Lung (tissue), 12 donors: ENCODE data around the gene AUTS2. TPM values are rescaled to one million over a fixed set of nuclear protein-coding genes. Genes with fewer than 3 reads are reported as not detected.

ENCODE experiments used
- ATAC-seq: fragments of 200-7000 bp; cut with Tn5 transposase; one replicate; pipeline ENCODE4 v1.9.1; 2020; ENCODE audit warnings: moderate number of reproducible peaks; ENCODE audit not compliant: insufficient read depth, low FRiP score
- DNase-seq, 3 donors: peaks; one replicate each; pipeline ENCODE4 v3.0.0-alpha.2; 2013 to 2017
- H3K27ac ChIP-seq, 2 donors: one replicate each; pipeline ENCODE4 v1.5.1; 2013; ENCODE audit warnings: mild to moderate bottlenecking in 2 of 2, moderate library complexity in 2 of 2, control low read depth in 1 of 2, inconsistent platforms in 1 of 2, low read depth in 1 of 2, low read length in 1 of 2
- H3K27me3 ChIP-seq, 3 donors: one replicate each; pipeline ENCODE4 v1.5.1; 2013; ENCODE audit warnings: low read length in 2 of 3; ENCODE audit not compliant: control insufficient read depth in 3 of 3, insufficient read depth in 3 of 3
- H3K36me3 ChIP-seq, 4 donors: one replicate each; pipeline ENCODE4 v1.5.1; 2013; ENCODE audit warnings: low read length in 4 of 4, mild to moderate bottlenecking in 1 of 4, moderate library complexity in 1 of 4; ENCODE audit not compliant: control insufficient read depth in 4 of 4, insufficient read depth in 4 of 4
- H3K4me1 ChIP-seq, 5 donors: one replicate each; pipeline ENCODE4 v1.5.1; 2013; ENCODE audit warnings: low read length in 5 of 5, mild to moderate bottlenecking in 2 of 5, moderate library complexity in 1 of 5; ENCODE audit not compliant: control insufficient read depth in 5 of 5, insufficient read depth in 5 of 5
- H3K4me3 ChIP-seq: one replicate; pipeline ENCODE4 v1.5.1; 2013; ENCODE audit warnings: mild to moderate bottlenecking, control low read depth, moderate library complexity
- H3K9ac ChIP-seq, 2 donors: one replicate each; pipeline ENCODE4 v1.5.1; 2013; ENCODE audit warnings: low read length in 2 of 2, control low read depth in 1 of 2; ENCODE audit not compliant: insufficient read depth in 1 of 2
- H3K9me3 ChIP-seq, 4 donors: one replicate each; pipeline ENCODE4 v1.5.1; 2013; ENCODE audit warnings: low read length in 3 of 4, mild to moderate bottlenecking in 1 of 4, moderate library complexity in 1 of 4; ENCODE audit not compliant: control insufficient read depth in 4 of 4, insufficient read depth in 3 of 4
- WGBS, 2 donors: extraction: QIAGEN DNeasy Blood & Tissue Kit; methylation state at CpG; one replicate each; pipeline ENCODE4 v1.1.7; 2013; 5-methylcytosine and 5-hydroxymethylcytosine counted together
- polyA plus RNA-seq, 2 donors: library from polyadenylated mRNA; stranded (reverse); fragments of 200-250 nt; gene quantifications; one replicate each; pipeline ENCODE4 v1.2.1, GENCODE V29; 2013
- total RNA-seq, 2 donors: library from RNA; depleted of rRNA in 1 of 2; stranded (reverse); fragments of >200 nt in 1 of 2; gene quantifications; one replicate each; pipeline ENCODE4 v1.2.1, GENCODE V29; 2014 to 2021
- TF ChIP-seq, protein P1 (sequence below): IDR thresholded peaks from 2 replicates; pipeline ENCODE4 v1.5.1; 2012; ENCODE audit warnings: mild to moderate bottlenecking; ENCODE audit errors: control extremely low read depth, extremely low read depth
- donor health status: control.
- donor health status: control.
- donor health status: Bipolar disorder and iron deficiency.
- donor health status: healthy.
- donor health status: DM: yes; HTN: yes; CAD: no.

AUTS2 gene
- total and polyA plus RNA-seq, 4 donors, result 11.8 to 115 (median 40.6) TPM

DNA sequence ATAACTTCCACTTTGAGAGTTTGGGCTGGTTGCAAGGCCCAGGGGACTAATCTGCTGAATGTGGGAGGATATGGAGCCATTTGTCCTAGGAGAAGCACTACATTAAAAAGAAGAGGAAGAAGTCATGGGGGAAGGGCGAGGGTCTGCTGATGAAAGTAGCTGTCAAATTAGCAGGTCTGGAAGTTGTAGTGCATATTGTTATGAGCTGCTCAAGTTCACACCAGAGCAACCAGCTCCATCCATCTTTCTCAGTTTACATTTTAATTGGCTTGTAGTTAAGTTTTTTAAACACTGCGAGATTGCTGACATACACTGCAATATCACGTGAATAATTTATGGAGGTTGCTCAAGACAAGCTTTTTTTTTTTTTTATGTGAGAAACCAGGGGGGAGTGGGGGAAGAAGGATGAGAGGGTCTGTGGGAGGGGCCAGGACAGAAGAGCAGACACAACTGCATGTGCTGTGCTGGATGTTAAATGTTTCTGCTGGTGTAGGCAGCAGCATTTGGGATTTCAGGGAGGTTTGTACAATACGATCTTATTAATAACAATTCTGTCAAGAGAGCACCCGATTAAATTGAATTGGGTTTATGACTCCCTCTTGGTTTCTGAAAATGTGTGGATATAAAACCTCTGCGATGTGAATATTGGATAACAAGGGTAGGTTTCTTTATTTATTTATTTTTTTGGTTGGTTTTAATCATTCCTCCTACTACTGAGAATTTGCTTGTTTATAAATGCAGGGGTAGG lies 774.7 kb downstream of the AUTS2 start:
- peak in 1 of 3 donors; percentile 8 for DNase-seq
- H3K9me3 ChIP-seq, result peaks cover 0 to 5% (median 0%) of the 10 kb centered on the region in 4 donors

DNA sequence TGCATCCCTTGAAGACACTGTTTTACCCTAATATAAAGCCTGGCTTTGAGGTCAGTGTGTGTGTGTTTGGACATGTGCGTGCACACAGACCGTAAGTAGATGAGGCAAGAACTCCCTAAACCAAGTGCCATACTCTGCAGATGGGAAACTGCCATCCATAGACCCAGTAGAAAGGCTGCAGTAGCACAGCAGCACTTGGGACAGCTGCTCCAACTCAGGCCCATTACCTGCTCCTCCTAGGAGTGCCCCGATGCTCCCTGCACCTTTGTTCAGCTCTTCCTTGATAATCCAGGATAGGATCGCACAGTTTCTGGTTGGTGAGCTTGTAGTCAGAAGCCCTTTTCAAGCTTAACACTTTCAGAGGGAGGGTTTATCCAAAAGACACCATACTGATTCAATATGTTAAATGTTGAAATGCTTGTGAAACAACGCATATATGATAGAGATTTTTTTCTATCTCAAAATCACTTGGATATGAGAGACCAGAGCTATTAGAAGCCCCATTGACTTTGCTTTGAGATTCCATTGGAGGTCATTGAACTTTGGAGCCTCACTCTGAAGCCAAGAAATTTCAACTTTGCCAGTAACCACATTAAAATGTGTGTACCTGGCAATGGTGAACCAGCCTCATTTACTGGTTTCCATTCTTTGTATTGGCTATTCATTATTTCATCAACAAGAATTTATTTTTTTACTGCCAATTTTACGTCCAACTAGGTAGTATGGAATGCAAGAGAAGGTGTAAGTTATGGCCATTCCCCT lies 776.7 kb downstream of the AUTS2 start:
- Histone ChIP-seq H3K36me3 (no peaks in the 10 kb centered on the region), H3K9ac (no peak overlapping the region), H3K4me1 (peaks cover 0 to 4% (median 0%) of the 10 kb centered on the region in 5 donors), H3K27ac (no peak overlapping the region), H3K9me3 (peaks cover 0 to 3% (median 0%) of the 10 kb centered on the region in 4 donors), H3K27me3 (no peaks in the 10 kb centered on the region), H3K4me3 (no peak overlapping the region)
- WGBS, 2 donors, result 87 to 93% methylated on average over 6 of the region's 6 CpGs
- ATAC-seq (no peak), DNase-seq (no peak)
- TF ChIP-seq, protein P1, sequence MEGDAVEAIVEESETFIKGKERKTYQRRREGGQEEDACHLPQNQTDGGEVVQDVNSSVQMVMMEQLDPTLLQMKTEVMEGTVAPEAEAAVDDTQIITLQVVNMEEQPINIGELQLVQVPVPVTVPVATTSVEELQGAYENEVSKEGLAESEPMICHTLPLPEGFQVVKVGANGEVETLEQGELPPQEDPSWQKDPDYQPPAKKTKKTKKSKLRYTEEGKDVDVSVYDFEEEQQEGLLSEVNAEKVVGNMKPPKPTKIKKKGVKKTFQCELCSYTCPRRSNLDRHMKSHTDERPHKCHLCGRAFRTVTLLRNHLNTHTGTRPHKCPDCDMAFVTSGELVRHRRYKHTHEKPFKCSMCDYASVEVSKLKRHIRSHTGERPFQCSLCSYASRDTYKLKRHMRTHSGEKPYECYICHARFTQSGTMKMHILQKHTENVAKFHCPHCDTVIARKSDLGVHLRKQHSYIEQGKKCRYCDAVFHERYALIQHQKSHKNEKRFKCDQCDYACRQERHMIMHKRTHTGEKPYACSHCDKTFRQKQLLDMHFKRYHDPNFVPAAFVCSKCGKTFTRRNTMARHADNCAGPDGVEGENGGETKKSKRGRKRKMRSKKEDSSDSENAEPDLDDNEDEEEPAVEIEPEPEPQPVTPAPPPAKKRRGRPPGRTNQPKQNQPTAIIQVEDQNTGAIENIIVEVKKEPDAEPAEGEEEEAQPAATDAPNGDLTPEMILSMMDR, result no peak

More for the DNA sequence above, 774.7 kb downstream of the AUTS2 start:
- Histone ChIP-seq H3K9ac (no peak overlapping the region), H3K4me3 (no peak overlapping the region), H3K27me3 (no peaks in the 10 kb centered on the region), H3K36me3 (no peaks in the 10 kb centered on the region), H3K27ac (no peak overlapping the region), H3K4me1 (peaks cover 0 to 7% (median 0%) of the 10 kb centered on the region in 5 donors)
- ATAC-seq, result no peak
- WGBS, 2 donors, result 82 to 85% methylated on average over 6 of the region's 6 CpGs
- TF ChIP-seq, protein P1, result no peak

DNA sequence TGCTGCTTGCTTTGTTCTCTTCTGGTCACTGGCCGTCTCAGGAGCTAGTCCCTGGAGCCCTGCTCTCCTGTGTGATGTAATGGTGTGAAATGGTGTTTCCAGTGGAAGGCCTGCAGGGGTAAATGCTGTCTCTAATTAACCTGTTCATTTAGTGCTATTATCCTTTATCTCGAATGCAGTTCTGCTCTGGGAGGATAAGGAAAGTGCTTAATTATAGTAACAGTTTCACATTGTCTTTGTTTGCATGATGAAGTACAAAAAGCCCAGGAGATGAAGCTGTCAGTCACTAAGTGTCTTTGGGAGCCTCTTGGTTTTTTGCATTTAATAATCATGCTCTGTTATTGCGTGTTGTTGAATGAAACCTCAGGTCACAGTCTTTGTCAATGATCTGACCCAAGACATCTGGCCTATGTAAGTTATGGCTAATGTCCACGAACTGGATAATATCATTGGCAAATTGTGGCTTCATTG lies 778.3 kb downstream of the AUTS2 start:
- no peaks in the 10 kb centered on the region for H3K27me3 ChIP-seq
- H3K9ac ChIP-seq, result no peak overlapping the region
- H3K4me1 ChIP-seq, result peaks cover 0 to 5% (median 0%) of the 10 kb centered on the region in 5 donors
- DNase-seq (no peak), ATAC-seq (no peak)
- no peak overlapping the region for H3K4me3 ChIP-seq
- no peaks in the 10 kb centered on the region for H3K36me3 ChIP-seq
- 83 to 87% methylated on average over 4 of the region's 4 CpGs for WGBS, 2 donors
- TF ChIP-seq, protein P1, result no peak
- H3K27ac ChIP-seq, result no peak overlapping the region
- peaks cover 0 to 3% (median 0%) of the 10 kb centered on the region in 4 donors for H3K9me3 ChIP-seq
